ENCODE data around the gene CREB1. TPM values are rescaled to one million over a fixed set of nuclear protein-coding genes. Genes with fewer than 3 reads are reported as not detected.

CREB1 gene
- total and polyA plus RNA-seq, 2 donors (not counting 3 experiments of a cell fraction or from before 2014, with no cell fraction given), result 31.0 to 71.1 TPM

- H3K4me2 ChIP-seq (ENCODE audit: insufficient read depth, low read length), result peak overlapping the region; percentile 65
- DNase-seq (ENCODE audit: low read depth, low spot score) (peak; percentile 70), FAIRE-seq (no peak)
- H3K9ac ChIP-seq (replicated peaks; ENCODE audit: extremely low read depth, insufficient read depth, low read length), result no peak overlapping the region
- no peak for TF ChIP-seq CTCF (IDR thresholded peaks at IDR 0.05; ENCODE audit: extremely low read depth in 1 of 2, insufficient read depth in 1 of 2, low read depth in 1 of 2, low read length in 2 of 2)
- no peak for TF ChIP-seq FOS (IDR thresholded peaks at IDR 0.05; ENCODE audit: borderline replicate concordance, insufficient read depth, low read length)
- TF ChIP-seq GATA2 (IDR thresholded peaks at IDR 0.05; ENCODE audit: insufficient read depth, insufficient read length, low read depth, low read length), result no peak
- TF ChIP-seq EZH2 (IDR thresholded peaks at IDR 0.05; ENCODE audit: borderline replicate concordance, low read depth, low read length, severe bottlenecking), result no peak
- no peak for TF ChIP-seq MYC (IDR thresholded peaks at IDR 0.05; ENCODE audit: low read depth, low read length)
- TF ChIP-seq POLR2AphosphoS5 (IDR thresholded peaks at IDR 0.05; ENCODE audit: insufficient read depth, low read depth, low read length), result no peak
- no peak for TF ChIP-seq POLR2A (IDR thresholded peaks at IDR 0.05; ENCODE audit: low read depth, low read length)
- TF ChIP-seq JUN (IDR thresholded peaks at IDR 0.05; ENCODE audit: borderline replicate concordance, insufficient read depth, insufficient read length, low read depth), result no peak
- TF ChIP-seq, protein P1, sequence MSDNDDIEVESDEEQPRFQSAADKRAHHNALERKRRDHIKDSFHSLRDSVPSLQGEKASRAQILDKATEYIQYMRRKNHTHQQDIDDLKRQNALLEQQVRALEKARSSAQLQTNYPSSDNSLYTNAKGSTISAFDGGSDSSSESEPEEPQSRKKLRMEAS (IDR thresholded peaks at IDR 0.05; ENCODE audit: insufficient read depth, insufficient read length), result no peak
- H3K4me3 ChIP-seq (replicated peaks in 1 of 3; ENCODE audit: insufficient read depth in 1 of 3, low read depth in 1 of 3, low read length in 3 of 3), result no peak overlapping the region
- H3K36me3 ChIP-seq (ENCODE audit: control insufficient read depth in 2 of 2, extremely low read depth in 1 of 2, insufficient read depth in 2 of 2, low read length in 2 of 2), result peaks cover 4 to 15% of the 10 kb centered on the region in 2 experiments
- no peaks in the 10 kb centered on the region for H3K9me3 ChIP-seq (replicated peaks; ENCODE audit: control insufficient read depth, insufficient read depth, low read length)
- H3K79me2 ChIP-seq (ENCODE audit: control insufficient read depth, insufficient read depth, low read length), result peaks cover 7% of the 10 kb centered on the region
- H3K27me3 ChIP-seq (ENCODE audit: control insufficient read depth in 2 of 2, insufficient read depth in 2 of 2, low read length in 2 of 2), result no peaks in the 10 kb centered on the region
- intact Hi-C loops (cut with micrococcal nuclease) (loop anchor here (1.0 kb wide), 2 partner anchors 11 to 32 kb away; partner anchors contain the start of gene CREB1), dilution Hi-C loops (cut with MboI; ENCODE audit: extremely low pct_ligation_motif_present, low sequenced_read_pairs) (no loop called here)
- H3K27ac ChIP-seq (ENCODE audit: insufficient read depth, low read depth, low read length), result peak overlapping the region; percentile 51
- TSS peak; percentile 50 for BruUV-seq (replicated peaks)
- POLR2A ChIA-PET, result no interaction called here
- H3K4me1 ChIP-seq (ENCODE audit: control insufficient read depth, extremely low read depth, insufficient read depth, low read length), result peaks cover 19% of the 10 kb centered on the region
- peaks cover 2% of the 10 kb centered on the region for H3K9me1 ChIP-seq (replicated peaks; ENCODE audit: control insufficient read depth, extremely low read depth, insufficient read depth, low read length)
- no peak overlapping the region for H2AFZ ChIP-seq (ENCODE audit: low read depth, low read length)
- CTCF ChIA-PET, result interaction anchor here (1.0 kb wide), 2 partner anchors 11 to 17 kb away, joined by 3 to 4 read pairs; no protein-coding TSS in a partner anchor
- no peaks in the 10 kb centered on the region for H4K20me1 ChIP-seq (replicated peaks; ENCODE audit: control insufficient read depth, extremely low read depth, insufficient read depth, low read length)
Observed at GRCh38 chr2:207561386-207562080, 31.8 kb downstream of the CREB1 start.
